GM12878 (cell line): ENCODE data around the gene UNC119. TPM values are rescaled to one million over a fixed set of nuclear protein-coding genes. Genes with fewer than 3 reads are reported as not detected.

Source experiments
- CBX3 ChIP-seq: fragments of 200-600 bp; sonication (generic); IDR thresholded peaks from 2 replicates; pipeline ENCODE4 v1.6.1; 2016; ENCODE audit warnings: low read depth, borderline replicate concordance
- CREM ChIP-seq: IDR thresholded peaks from 2 replicates; pipeline ENCODE4 v1.6.1; 2014; ENCODE audit warnings: antibody characterized with exemption, low read depth
- DPF2 ChIP-seq: fragments of 450-650 bp; IDR thresholded peaks from 2 replicates; pipeline ENCODE4 v1.6.1; 2017; ENCODE audit warnings: mild to moderate bottlenecking
- EP300 ChIP-seq, 2 experiments: fragments of 150-350 bp in 1 of 2; IDR thresholded peaks; 2 replicates each; pipeline ENCODE4 v1.6.1; 2011 to 2012; ENCODE audit warnings: low read depth in 2 of 2, low read length in 2 of 2, borderline replicate concordance in 1 of 2, improper control_type of control experiment in 1 of 2, inconsistent platforms in 1 of 2; ENCODE audit not compliant: control insufficient read depth in 1 of 2
- ETV6 ChIP-seq, 2 experiments: fragments of 450-650 bp in 1 of 2; IDR thresholded peaks in 1 of 2; conservative IDR thresholded peaks in 1 of 2; 2 replicates each; pipeline ENCODE4 v1.6.1; 2014; ENCODE audit warnings: antibody characterized with exemption in 1 of 2, borderline replicate concordance in 1 of 2, low read depth in 1 of 2, mild to moderate bottlenecking in 1 of 2, moderate library complexity in 1 of 2
- GABPA ChIP-seq: IDR thresholded peaks from 2 replicates; pipeline ENCODE4 v1.6.1; 2014; ENCODE audit warnings: antibody characterized with exemption, low read depth, mild to moderate bottlenecking, inconsistent platforms
- IKZF1 ChIP-seq: fragments of 450-650 bp; conservative IDR thresholded peaks from 2 replicates; pipeline ENCODE4 v1.6.1; 2017; ENCODE audit warnings: antibody characterized with exemption, mild to moderate bottlenecking
- IKZF2 ChIP-seq, 2 experiments: fragments of 450-650 bp; IDR thresholded peaks; 2 replicates each; pipeline ENCODE4 v1.6.1; 2017; ENCODE audit warnings: mild to moderate bottlenecking in 2 of 2, moderate library complexity in 2 of 2
- LARP7 ChIP-seq: fragments of 450-650 bp; IDR thresholded peaks from 2 replicates; pipeline ENCODE4 v1.6.1; 2017; ENCODE audit warnings: mild to moderate bottlenecking
- MTA2 ChIP-seq: fragments of 450-650 bp; IDR thresholded peaks from 2 replicates; pipeline ENCODE4 v1.6.1; 2016; ENCODE audit warnings: low read depth, mild to moderate bottlenecking, moderate library complexity
- NFYA ChIP-seq: IDR thresholded peaks from 2 replicates; pipeline ENCODE4 v1.6.1; 2011; ENCODE audit warnings: low read depth, mild to moderate bottlenecking, low read length, improper control_type of control experiment, borderline replicate concordance
- POLR2A ChIP-seq: IDR thresholded peaks from 2 replicates; pipeline ENCODE4 v1.6.1; 2011; ENCODE audit warnings: low read depth, mild to moderate bottlenecking, low read length
- RUNX3 ChIP-seq: IDR thresholded peaks from 2 replicates; pipeline ENCODE4 v1.6.1; 2012; ENCODE audit warnings: low read length, inconsistent platforms
- SMARCA5 ChIP-seq: fragments of 450-650 bp; IDR thresholded peaks from 2 replicates; pipeline ENCODE4 v1.6.1; 2017; ENCODE audit warnings: mild to moderate bottlenecking
- SPI1 ChIP-seq: IDR thresholded peaks from 2 replicates; pipeline ENCODE4 v1.6.1; 2011; ENCODE audit warnings: low read depth, mild to moderate bottlenecking, low read length, moderate library complexity, borderline replicate concordance; ENCODE audit not compliant: insufficient read depth
- TARDBP ChIP-seq: IDR thresholded peaks from 2 replicates; pipeline ENCODE4 v1.6.1; 2016; ENCODE audit warnings: borderline replicate concordance
- TCF7 ChIP-seq: IDR thresholded peaks from 2 replicates; pipeline ENCODE4 v1.6.1; 2014; ENCODE audit warnings: antibody characterized with exemption, borderline replicate concordance
- ZSCAN29 ChIP-seq: fragments of 450-650 bp; IDR thresholded peaks from 2 replicates; pipeline ENCODE4 v1.6.1; 2017; ENCODE audit warnings: mild to moderate bottlenecking, moderate library complexity
- polyA plus RNA-seq, 11 experiments: library from polyadenylated mRNA; depleted of rRNA in 4 of 11; unstranded in 6 of 11; stranded (reverse) in 5 of 11; fragments of >200 nt; fragmentation: Nextera tagmentation in 4 of 11; fragmentation: Illumina TruSeq in 1 of 11; extraction: Ambion mirVana in 4 of 11; extraction: Trizol in 1 of 11; gene quantifications; 1 replicate in 1 of 11; 2 replicates in 10 of 11; pipeline versions ENCODE4 v1.2.1 to v1.2.3, GENCODE V29; 2011 to 2016; ENCODE audit warnings: inconsistent platforms in 2 of 11, missing spikeins in 2 of 11, low read depth in 1 of 11
- total RNA-seq, 4 experiments: library from RNA; depleted of rRNA in 3 of 4; stranded (reverse); fragments of >200 nt in 3 of 4; fragmentation: Illumina TruSeq in 1 of 4; extraction: Trizol in 1 of 4; gene quantifications; 2 replicates each; pipeline versions ENCODE4 v1.2.1 to v1.2.3, GENCODE V29; 2013 to 2021
- TF ChIP-seq, protein P1 (sequence below): fragments of 450-650 bp; formaldehyde crosslinking; IDR thresholded peaks from 2 replicates; pipeline ENCODE4 v1.5.0; 2022; ENCODE audit warnings: mild to moderate bottlenecking, missing genetic modification characterization
- TF ChIP-seq, protein P2 (sequence below): fragments of 450-650 bp; IDR thresholded peaks from 2 replicates; pipeline ENCODE4 v1.6.1; 2018; ENCODE audit warnings: borderline replicate concordance, mild to moderate bottlenecking; ENCODE audit not compliant: partially characterized antibody
- TF ChIP-seq, protein P3 (sequence below): fragments of 150-350 bp; IDR thresholded peaks from 2 replicates; pipeline ENCODE4 v1.6.1; 2014; ENCODE audit warnings: mild to moderate bottlenecking, low read depth, low read length
- TF ChIP-seq, protein P4 (sequence below): IDR thresholded peaks from 2 replicates; pipeline ENCODE4 v1.6.1; 2011; ENCODE audit warnings: borderline replicate concordance, low read depth, mild to moderate bottlenecking, moderate library complexity, low read length; ENCODE audit not compliant: insufficient read depth, poor library complexity, severe bottlenecking

The UNC119 gene
- total and polyA plus RNA-seq, 10 of the 15 experiments (the other 5 are each of a cell fraction or from before 2014, with no cell fraction given), result 2.7 to 436 (median 57.8) TPM

DNA sequence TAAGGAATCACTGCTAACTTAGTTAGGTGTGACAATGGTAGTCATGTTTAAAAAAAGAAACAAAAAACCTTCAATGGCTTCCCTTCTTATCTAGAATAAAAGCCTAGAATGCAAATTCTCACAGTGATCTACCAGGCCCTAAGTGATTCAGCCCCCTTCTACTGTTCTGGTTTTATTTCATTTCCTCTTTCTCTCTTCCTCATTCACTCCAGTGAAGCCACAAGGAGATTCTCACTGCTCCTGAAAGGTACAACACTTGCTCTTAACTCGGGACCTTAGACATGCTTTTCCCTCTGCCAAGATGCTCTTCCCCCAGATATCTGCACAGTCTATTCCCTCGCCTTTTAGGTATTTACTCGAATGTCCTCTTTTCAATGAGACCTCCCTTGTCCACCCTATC, 15.2 kb upstream of the UNC119 start (continued):
- peak in 1 of 2 experiments; percentile 70; a peak in 1 of 4 replicates for TF ChIP-seq EP300 (IDR thresholded peaks at IDR 0.05; ENCODE audit: borderline replicate concordance in 1 of 2, control insufficient read depth in 1 of 2, low read depth in 2 of 2, low read length in 2 of 2)
- TF ChIP-seq TARDBP, result no peak
- no peak for TF ChIP-seq LARP7
- peak; percentile 94 for TF ChIP-seq IKZF2 (IDR thresholded peaks at IDR 0.05)
- TF ChIP-seq POLR2A, result no peak
- 0 out of 2 replicates have a peak, but pooled peaks have one; percentile 17 for TF ChIP-seq CREM
- no peak for TF ChIP-seq CBX3
- no peak for TF ChIP-seq ZSCAN29
- TF ChIP-seq, protein P1, sequence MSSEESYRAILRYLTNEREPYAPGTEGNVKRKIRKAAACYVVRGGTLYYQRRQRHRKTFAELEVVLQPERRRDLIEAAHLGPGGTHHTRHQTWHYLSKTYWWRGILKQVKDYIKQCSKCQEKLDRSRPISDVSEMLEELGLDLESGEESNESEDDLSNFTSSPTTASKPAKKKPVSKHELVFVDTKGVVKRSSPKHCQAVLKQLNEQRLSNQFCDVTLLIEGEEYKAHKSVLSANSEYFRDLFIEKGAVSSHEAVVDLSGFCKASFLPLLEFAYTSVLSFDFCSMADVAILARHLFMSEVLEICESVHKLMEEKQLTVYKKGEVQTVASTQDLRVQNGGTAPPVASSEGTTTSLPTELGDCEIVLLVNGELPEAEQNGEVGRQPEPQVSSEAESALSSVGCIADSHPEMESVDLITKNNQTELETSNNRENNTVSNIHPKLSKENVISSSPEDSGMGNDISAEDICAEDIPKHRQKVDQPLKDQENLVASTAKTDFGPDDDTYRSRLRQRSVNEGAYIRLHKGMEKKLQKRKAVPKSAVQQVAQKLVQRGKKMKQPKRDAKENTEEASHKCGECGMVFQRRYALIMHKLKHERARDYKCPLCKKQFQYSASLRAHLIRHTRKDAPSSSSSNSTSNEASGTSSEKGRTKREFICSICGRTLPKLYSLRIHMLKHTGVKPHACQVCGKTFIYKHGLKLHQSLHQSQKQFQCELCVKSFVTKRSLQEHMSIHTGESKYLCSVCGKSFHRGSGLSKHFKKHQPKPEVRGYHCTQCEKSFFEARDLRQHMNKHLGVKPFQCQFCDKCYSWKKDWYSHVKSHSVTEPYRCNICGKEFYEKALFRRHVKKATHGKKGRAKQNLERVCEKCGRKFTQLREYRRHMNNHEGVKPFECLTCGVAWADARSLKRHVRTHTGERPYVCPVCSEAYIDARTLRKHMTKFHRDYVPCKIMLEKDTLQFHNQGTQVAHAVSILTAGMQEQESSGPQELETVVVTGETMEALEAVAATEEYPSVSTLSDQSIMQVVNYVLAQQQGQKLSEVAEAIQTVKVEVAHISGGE (CRISPR knock-in tag), result no peak
- TF ChIP-seq DPF2, result peak; percentile 67; the same call in 1 of the 2 replicates
- no peak for TF ChIP-seq NFYA
- TF ChIP-seq, protein P2, sequence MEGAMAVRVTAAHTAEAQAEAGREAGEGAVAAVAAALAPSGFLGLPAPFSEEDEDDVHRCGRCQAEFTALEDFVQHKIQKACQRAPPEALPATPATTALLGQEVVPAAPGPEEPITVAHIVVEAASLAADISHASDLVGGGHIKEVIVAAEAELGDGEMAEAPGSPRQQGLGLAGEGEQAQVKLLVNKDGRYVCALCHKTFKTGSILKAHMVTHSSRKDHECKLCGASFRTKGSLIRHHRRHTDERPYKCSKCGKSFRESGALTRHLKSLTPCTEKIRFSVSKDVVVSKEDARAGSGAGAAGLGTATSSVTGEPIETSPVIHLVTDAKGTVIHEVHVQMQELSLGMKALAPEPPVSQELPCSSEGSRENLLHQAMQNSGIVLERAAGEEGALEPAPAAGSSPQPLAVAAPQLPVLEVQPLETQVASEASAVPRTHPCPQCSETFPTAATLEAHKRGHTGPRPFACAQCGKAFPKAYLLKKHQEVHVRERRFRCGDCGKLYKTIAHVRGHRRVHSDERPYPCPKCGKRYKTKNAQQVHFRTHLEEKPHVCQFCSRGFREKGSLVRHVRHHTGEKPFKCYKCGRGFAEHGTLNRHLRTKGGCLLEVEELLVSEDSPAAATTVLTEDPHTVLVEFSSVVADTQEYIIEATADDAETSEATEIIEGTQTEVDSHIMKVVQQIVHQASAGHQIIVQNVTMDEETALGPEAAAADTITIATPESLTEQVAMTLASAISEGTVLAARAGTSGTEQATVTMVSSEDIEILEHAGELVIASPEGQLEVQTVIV, result no peak
- 0 out of 2 replicates have a peak, but pooled peaks have one; percentile 56 for TF ChIP-seq SMARCA5
- TF ChIP-seq IKZF1, result peak; percentile 80
- peak in 1 of 2 experiments; percentile 30; a peak in 1 of 4 replicates for TF ChIP-seq ETV6 (conservative IDR thresholded peaks at IDR 0.05 in 1 of 2, IDR thresholded peaks at IDR 0.05 in 1 of 2; ENCODE audit: borderline replicate concordance in 1 of 2, low read depth in 1 of 2)
- TF ChIP-seq MTA2, result 0 out of 2 replicates have a peak, but pooled peaks have one; percentile 23
- TF ChIP-seq SPI1, result peak; percentile 97
- TF ChIP-seq GABPA, result no peak
- TF ChIP-seq TCF7, result no peak
- TF ChIP-seq, protein P3, sequence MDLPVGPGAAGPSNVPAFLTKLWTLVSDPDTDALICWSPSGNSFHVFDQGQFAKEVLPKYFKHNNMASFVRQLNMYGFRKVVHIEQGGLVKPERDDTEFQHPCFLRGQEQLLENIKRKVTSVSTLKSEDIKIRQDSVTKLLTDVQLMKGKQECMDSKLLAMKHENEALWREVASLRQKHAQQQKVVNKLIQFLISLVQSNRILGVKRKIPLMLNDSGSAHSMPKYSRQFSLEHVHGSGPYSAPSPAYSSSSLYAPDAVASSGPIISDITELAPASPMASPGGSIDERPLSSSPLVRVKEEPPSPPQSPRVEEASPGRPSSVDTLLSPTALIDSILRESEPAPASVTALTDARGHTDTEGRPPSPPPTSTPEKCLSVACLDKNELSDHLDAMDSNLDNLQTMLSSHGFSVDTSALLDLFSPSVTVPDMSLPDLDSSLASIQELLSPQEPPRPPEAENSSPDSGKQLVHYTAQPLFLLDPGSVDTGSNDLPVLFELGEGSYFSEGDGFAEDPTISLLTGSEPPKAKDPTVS, result no peak
- TF ChIP-seq, protein P4, sequence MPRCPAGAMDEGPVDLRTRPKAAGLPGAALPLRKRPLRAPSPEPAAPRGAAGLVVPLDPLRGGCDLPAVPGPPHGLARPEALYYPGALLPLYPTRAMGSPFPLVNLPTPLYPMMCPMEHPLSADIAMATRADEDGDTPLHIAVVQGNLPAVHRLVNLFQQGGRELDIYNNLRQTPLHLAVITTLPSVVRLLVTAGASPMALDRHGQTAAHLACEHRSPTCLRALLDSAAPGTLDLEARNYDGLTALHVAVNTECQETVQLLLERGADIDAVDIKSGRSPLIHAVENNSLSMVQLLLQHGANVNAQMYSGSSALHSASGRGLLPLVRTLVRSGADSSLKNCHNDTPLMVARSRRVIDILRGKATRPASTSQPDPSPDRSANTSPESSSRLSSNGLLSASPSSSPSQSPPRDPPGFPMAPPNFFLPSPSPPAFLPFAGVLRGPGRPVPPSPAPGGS, result no peak
- peak; percentile 87 for TF ChIP-seq RUNX3
- TF ChIP-seq, all 136 proteins: peak for 22
